ENCODE measurements around the gene LEFTY1.
"Not testable (repeated sequence)": the region's sequence is repeated elsewhere in the genome, so short reads cannot be mapped to it uniquely, and the experiment has no call there.

LEFTY1 gene

DNA sequence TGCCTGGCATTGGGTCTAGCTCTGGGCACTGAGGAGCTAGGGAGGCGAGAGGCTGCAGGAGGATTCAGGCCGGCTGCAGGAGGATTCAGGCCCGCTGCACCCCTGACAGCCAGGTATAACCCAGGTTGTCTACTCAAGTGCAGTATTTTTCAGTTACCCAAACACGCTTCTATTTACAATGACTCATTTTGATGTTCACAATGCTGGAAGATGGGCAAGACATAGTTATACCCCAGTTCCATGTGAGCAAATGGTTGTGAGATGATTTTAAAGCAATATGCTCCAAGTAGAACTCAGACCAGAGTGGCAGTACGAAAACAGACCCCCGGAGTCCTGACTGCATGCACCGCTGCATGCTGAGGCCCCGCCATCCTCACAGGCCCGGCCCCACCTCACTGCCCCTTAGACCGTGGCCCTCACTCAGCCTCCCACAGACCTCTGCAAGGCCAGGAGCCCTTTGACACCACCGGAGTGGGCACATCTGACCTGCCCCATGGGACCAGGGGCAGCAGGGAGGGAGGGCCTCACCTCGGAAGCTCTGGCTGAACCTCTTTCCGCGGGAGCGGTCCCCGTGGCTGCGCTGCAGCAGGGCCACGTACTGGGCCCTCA is 553 bp downstream of the LEFTY1 start:
- Mint-ChIP-seq H3K4me3 (peak overlapping the region; percentile 41), H3K27ac (no peak overlapping the region), H3K27me3 (ENCODE audit: low read depth, poor library complexity) (peaks cover 13% of the 10 kb centered on the region), H3K9me3 (no peaks in the 10 kb centered on the region), H3K36me3 (ENCODE audit: low read depth) (no peaks in the 10 kb centered on the region), H3K4me1 (peaks cover 58% of the 10 kb centered on the region)
- DNase-seq, result peak; percentile 38
- no peak for TF ChIP-seq CTCF (IDR thresholded peaks at IDR 0.05)

DNA sequence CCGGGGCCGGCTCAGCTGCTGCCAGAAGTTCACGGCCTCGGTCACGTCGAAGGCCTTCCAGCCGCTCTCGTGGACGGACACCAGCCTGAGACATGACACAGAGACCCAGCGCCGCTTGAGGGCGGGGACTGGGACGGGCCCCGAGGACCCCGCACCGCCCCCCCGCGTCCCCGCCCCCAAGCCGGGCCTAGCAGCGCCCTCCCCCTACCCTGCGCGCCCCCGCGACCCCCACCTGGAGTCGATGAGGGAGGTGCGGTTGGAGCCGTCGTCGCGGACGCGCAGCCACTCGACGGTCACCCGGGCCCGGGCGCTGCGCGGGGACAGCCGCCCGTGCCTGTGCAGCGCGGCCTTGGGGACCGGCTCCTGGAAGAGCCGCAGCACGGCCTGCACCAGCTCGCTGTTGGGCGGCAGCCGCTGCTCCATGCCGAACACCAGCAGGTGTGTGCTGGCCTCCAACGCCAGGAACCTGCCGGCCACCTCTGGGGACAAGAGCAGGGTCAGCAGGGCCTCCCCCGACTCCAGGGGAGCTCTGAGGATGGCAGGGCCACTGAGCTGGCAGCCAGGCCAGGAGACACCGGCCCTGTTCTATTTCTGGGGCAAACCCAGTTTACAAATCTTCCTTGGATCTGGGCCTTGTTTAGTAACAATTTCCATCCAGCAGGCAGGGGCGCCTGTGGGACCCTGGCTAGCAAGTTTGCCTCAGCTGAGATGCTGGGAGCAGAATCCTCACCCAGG is 1.2 kb downstream of the LEFTY1 start:
- H3K9me3 Mint-ChIP-seq; H3K27ac Mint-ChIP-seq; H3K36me3 Mint-ChIP-seq (ENCODE audit: low read depth): not testable (repeated sequence)
- Mint-ChIP-seq H3K4me3 (peak overlapping the region; percentile 41), H3K27me3 (ENCODE audit: low read depth, poor library complexity) (peaks cover 16% of the 10 kb centered on the region), H3K4me1 (peaks cover 62% of the 10 kb centered on the region)
- DNase-seq, result peak; percentile 50

DNA sequence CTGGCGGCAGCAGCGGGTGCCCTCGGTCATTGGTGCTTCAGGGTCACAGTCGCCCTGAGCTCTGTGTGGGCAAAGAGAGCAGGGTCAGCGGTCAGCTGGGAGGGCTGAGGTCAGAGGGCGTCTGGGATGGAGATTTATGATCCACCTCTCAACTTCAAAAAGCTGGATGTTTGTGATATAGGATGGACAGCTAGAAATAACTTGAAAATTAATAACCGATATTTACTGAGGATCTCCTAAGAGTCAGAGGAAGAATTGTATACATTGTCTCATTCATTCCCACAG is 2.0 kb downstream of the LEFTY1 start:
- H3K4me3 Mint-ChIP-seq, result peak overlapping the region; percentile 23
- no peak for TF ChIP-seq CTCF (IDR thresholded peaks at IDR 0.05)
- peaks cover 62% of the 10 kb centered on the region for H3K4me1 Mint-ChIP-seq
- no peaks in the 10 kb centered on the region for H3K9me3 Mint-ChIP-seq
- peaks cover 16% of the 10 kb centered on the region for H3K27me3 Mint-ChIP-seq (ENCODE audit: low read depth, poor library complexity)
- DNase-seq, result peak; percentile 48
- H3K36me3 Mint-ChIP-seq (ENCODE audit: low read depth), result no peaks in the 10 kb centered on the region
- H3K27ac Mint-ChIP-seq, result no peak overlapping the region

GRCh38 chr1:225886159-225887029 is 2.6 kb downstream of the LEFTY1 start:
- Mint-ChIP-seq H3K4me1 (peaks cover 58% of the 10 kb centered on the region), H3K36me3 (ENCODE audit: low read depth) (no peaks in the 10 kb centered on the region), H3K4me3 (peak overlapping the region; percentile 23), H3K27ac (no peak overlapping the region), H3K27me3 (ENCODE audit: low read depth, poor library complexity) (peaks cover 16% of the 10 kb centered on the region), H3K9me3 (no peaks in the 10 kb centered on the region)
- DNase-seq, result no peak
- no peak for TF ChIP-seq CTCF (IDR thresholded peaks at IDR 0.05)

DNA sequence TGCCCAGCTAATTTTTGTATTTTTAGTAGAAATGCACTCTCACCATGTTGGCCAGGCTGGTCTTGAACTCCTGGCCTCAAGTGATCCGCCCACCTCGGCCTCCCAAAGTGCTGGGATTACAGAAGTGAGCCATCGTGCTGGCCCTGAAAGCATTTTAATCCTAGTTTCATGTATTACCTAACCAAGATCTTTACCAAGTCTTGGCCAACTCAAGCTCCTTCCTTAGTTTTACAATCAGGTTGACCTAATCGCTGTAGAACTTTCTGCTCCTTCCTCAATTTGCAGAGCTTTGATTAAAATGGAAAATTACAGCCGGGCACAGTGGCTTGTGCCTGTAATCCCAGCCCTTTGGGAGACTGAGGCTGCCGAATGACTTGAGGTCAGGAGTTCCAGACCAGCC is 3.6 kb downstream of the LEFTY1 start:
- H3K4me1 Mint-ChIP-seq, result peaks cover 59% of the 10 kb centered on the region
- no peaks in the 10 kb centered on the region for H3K9me3 Mint-ChIP-seq
- DNase-seq, result no peak
- no peak for TF ChIP-seq CTCF (IDR thresholded peaks at IDR 0.05)
- no peak overlapping the region for H3K4me3 Mint-ChIP-seq
- H3K27me3 Mint-ChIP-seq (ENCODE audit: low read depth, poor library complexity), result peaks cover 17% of the 10 kb centered on the region
- H3K36me3 Mint-ChIP-seq (ENCODE audit: low read depth), result no peaks in the 10 kb centered on the region
- no peak overlapping the region for H3K27ac Mint-ChIP-seq

DNA sequence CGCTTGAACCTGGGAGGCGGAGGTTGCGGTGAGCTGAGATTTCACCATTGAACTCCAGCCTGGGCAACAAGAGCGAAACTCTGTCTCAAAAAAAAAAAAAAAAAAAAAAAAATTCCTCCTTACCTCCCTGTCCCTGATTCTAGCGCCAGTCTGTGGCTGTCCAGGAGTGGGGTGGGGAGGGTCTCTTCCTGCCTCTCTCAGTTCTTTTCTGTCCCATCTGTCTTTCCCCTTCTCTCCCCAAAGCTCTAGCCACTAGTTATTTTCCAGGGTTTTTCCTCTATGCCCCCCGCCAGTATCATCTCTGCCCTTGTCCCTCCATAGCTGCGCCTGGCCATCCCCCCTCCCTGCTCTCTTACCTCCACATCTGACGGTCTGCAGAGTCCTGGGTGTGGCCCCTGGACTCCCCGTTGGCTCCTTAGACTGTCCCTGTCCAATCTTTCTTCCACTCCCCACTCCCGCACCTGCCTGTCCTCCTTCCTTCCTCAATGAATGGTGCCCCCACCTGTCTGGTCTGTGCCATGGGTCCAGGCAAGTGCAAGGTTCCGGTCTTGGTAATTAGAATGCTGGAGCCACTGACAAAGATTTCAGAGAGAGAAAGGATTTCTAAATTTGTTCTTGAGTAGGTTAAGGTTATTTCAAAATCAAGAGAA is 5.2 kb downstream of the LEFTY1 start:
- Mint-ChIP-seq H3K27me3 (ENCODE audit: low read depth, poor library complexity) (peaks cover 20% of the 10 kb centered on the region), H3K9me3 (no peaks in the 10 kb centered on the region), H3K27ac (no peak overlapping the region), H3K4me3 (peak overlapping the region; percentile 88), H3K4me1 (peaks cover 58% of the 10 kb centered on the region), H3K36me3 (ENCODE audit: low read depth) (no peaks in the 10 kb centered on the region)
- no peak for TF ChIP-seq CTCF (IDR thresholded peaks at IDR 0.05)
- DNase-seq, result no peak

Data from nephron progenitor cell (in vitro differentiated cells).